Activated CD4-positive, alpha-beta T cell treated with anti-CD3 and anti-CD28 coated beads, Interleukin-2, amount 10 ng/mL, durations not matched to agents 24 days and 14 days (primary cell): ENCODE data around the gene RPL10A. TPM values are rescaled to one million over a fixed set of nuclear protein-coding genes. Genes with fewer than 3 reads are reported as not detected.

Experiments
- DNase-seq: peaks from one replicate; pipeline ENCODE4 v3.0.0; 2022
- H3K27ac Mint-ChIP-seq: one replicate; pipeline ENCODE4 v1.8.0; 2022; ENCODE audit warnings: mild to moderate bottlenecking, mixed read lengths
- H3K27me3 Mint-ChIP-seq: one replicate; pipeline ENCODE4 v1.8.0; 2022; ENCODE audit warnings: mixed read lengths
- H3K36me3 Mint-ChIP-seq: one replicate; pipeline ENCODE4 v1.8.0; 2022; ENCODE audit warnings: low read depth, mild to moderate bottlenecking, mixed read lengths
- H3K4me1 Mint-ChIP-seq: one replicate; pipeline ENCODE4 v1.8.0; 2021; ENCODE audit warnings: mixed read lengths
- H3K4me3 Mint-ChIP-seq: one replicate; pipeline ENCODE4 v1.8.0; 2022; ENCODE audit warnings: mild to moderate bottlenecking, moderate library complexity, mixed read lengths
- H3K9me3 Mint-ChIP-seq: one replicate; pipeline ENCODE4 v1.8.0; 2021; ENCODE audit warnings: mixed read lengths
- intact Hi-C: fragments of 100-400 bp; cut with micrococcal nuclease; formaldehyde crosslinking; loops from one replicate; pipeline ENCODE4 v1.15.1; 2023
- total RNA-seq: library from RNA; stranded (reverse); gene quantifications from 2 replicates; pipeline ENCODE4 v1.2.3, GENCODE V29; 2022

Gene RPL10A
- total RNA-seq, 1 donor from 2014 or later, result 1,702 TPM

GRCh38 chr6:35486005-35486925 lies 18.1 kb downstream of the RPL10A start:
- Mint-ChIP-seq H3K36me3 (no peaks in the 10 kb centered on the region), H3K9me3 (no peaks in the 10 kb centered on the region), H3K4me1 (peaks cover 6% of the 10 kb centered on the region), H3K4me3 (no peak overlapping the region), H3K27me3 (peaks cover 5% of the 10 kb centered on the region), H3K27ac (no peak overlapping the region)
- DNase-seq, result no peak
- intact Hi-C loops, result no loop called here

GRCh38 chr6:35487658-35488516 lies 19.7 kb downstream of the RPL10A start:
- no peak for DNase-seq
- Mint-ChIP-seq H3K9me3 (no peaks in the 10 kb centered on the region), H3K36me3 (no peaks in the 10 kb centered on the region), H3K27ac (no peak overlapping the region), H3K27me3 (peaks cover 8% of the 10 kb centered on the region), H3K4me3 (no peak overlapping the region), H3K4me1 (peaks cover 6% of the 10 kb centered on the region)
- intact Hi-C loops, result no loop called here

GRCh38 chr6:35488517-35488862 lies 20.3 kb downstream of the RPL10A start:
- Mint-ChIP-seq H3K4me3 (no peak overlapping the region), H3K9me3 (no peaks in the 10 kb centered on the region), H3K4me1 (peaks cover 6% of the 10 kb centered on the region), H3K36me3 (no peaks in the 10 kb centered on the region), H3K27me3 (peaks cover 8% of the 10 kb centered on the region), H3K27ac (no peak overlapping the region)
- no peak for DNase-seq
- intact Hi-C loops, result no loop called here

- Mint-ChIP-seq H3K27me3 (peaks cover 11% of the 10 kb centered on the region), H3K9me3 (no peaks in the 10 kb centered on the region), H3K36me3 (no peaks in the 10 kb centered on the region), H3K4me1 (peaks cover 10% of the 10 kb centered on the region), H3K4me3 (no peak overlapping the region), H3K27ac (no peak overlapping the region)
- no peak for DNase-seq
- intact Hi-C loops, result no loop called here
Observed at GRCh38 chr6:35489066-35489465, 20.9 kb downstream of the RPL10A start.

DNA sequence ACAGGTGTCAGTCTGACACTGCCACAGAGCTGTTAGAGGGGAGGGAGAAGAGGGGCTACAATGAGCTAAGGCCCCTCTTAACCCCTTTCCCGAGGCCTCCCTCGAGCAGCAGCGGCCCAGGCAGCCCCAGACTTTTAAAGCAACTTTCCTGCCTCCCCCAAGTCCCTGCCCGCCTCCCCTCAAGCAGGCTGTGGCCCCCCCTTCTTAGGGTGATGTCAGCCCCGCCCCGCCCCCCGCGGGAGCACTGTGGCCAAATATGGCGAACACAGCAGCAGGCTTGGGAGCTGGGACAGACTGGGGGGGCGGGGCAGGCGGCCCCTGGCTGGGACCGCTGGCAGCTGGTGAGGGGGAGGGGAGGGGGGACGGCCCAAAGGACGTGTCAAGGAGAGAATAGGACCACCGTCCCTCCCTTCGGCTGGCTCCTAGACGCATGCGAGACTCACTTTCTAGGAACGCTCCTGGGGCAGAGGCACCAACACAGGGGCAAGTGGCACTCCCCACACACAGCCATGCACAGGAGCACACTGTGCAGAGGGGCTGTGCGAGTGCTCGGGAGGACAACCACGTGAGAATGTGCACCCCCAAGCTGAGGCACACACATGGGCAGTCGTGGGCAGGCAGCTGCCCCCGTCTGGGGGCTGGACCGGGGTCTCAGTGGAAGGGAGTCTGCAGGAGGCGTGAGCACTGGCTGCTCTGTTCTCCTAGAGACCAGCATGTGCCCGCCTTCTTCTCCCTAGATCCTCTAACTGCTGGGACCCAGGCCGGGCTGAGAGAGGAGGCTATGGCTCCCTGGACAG lies 22.0 kb downstream of the RPL10A start:
- H3K4me1 Mint-ChIP-seq, result peaks cover 15% of the 10 kb centered on the region
- H3K9me3 Mint-ChIP-seq, result no peaks in the 10 kb centered on the region
- no peak overlapping the region for H3K4me3 Mint-ChIP-seq
- intact Hi-C loops, result no loop called here
- H3K27me3 Mint-ChIP-seq, result peaks cover 15% of the 10 kb centered on the region
- DNase-seq, result no peak
- H3K36me3 Mint-ChIP-seq, result no peaks in the 10 kb centered on the region
- no peak overlapping the region for H3K27ac Mint-ChIP-seq

GRCh38 chr6:35490821-35491557 lies 22.8 kb downstream of the RPL10A start:
- no peaks in the 10 kb centered on the region for H3K36me3 Mint-ChIP-seq
- H3K4me1 Mint-ChIP-seq, result peaks cover 15% of the 10 kb centered on the region
- H3K27me3 Mint-ChIP-seq, result peaks cover 19% of the 10 kb centered on the region
- intact Hi-C loops, result no loop called here
- H3K27ac Mint-ChIP-seq, result no peak overlapping the region
- DNase-seq, result no peak
- H3K9me3 Mint-ChIP-seq, result no peaks in the 10 kb centered on the region
- H3K4me3 Mint-ChIP-seq, result no peak overlapping the region

- H3K27me3 Mint-ChIP-seq, result peaks cover 20% of the 10 kb centered on the region
- peaks cover 15% of the 10 kb centered on the region for H3K4me1 Mint-ChIP-seq
- no peak overlapping the region for H3K4me3 Mint-ChIP-seq
- intact Hi-C loops, result no loop called here
- H3K27ac Mint-ChIP-seq, result no peak overlapping the region
- no peaks in the 10 kb centered on the region for H3K9me3 Mint-ChIP-seq
- no peaks in the 10 kb centered on the region for H3K36me3 Mint-ChIP-seq
- DNase-seq, result no peak
Observed at GRCh38 chr6:35491558-35492257, 23.5 kb downstream of the RPL10A start.

DNA sequence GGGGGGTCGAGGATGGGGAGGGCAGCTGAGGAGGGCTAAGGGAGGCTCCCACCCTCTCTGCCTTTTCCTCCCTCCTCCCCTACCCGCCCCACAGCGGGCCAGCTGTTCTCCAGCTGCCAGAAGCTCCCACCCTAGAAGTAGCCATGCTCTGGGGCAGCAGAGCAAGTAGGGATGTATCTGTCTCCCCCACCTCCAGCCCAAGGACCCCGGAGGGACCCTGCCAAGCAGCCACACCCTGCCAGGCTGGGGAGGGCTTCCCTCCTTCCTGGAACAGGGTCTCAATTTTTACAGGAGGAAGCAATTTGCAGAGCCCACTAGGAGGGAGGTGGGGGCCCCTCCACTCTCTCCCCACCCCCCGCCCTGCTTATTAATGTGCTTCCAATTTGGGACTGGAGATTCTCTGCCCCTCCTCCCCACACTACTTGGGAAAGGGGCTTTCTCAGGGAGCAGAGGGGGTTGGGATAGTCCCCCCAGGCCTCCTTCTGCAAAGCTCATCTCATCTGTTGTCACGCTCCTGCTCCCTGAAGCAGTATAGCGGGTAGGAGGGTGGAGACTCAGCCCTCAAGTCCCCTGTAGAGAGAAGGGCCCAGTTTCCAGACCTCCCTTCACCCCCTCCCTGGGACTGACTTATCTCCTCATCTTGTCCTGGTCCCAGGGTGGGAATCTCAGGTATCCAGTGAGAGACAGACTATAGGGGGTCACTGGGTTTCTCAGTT lies 24.2 kb downstream of the RPL10A start:
- Mint-ChIP-seq H3K27ac (no peak overlapping the region), H3K27me3 (peaks cover 20% of the 10 kb centered on the region), H3K9me3 (no peaks in the 10 kb centered on the region), H3K36me3 (no peaks in the 10 kb centered on the region), H3K4me1 (peaks cover 15% of the 10 kb centered on the region), H3K4me3 (no peak overlapping the region)
- DNase-seq, result no peak
- intact Hi-C loops, result no loop called here

GRCh38 chr6:35492974-35493284 lies 24.7 kb downstream of the RPL10A start:
- Mint-ChIP-seq H3K27me3 (peaks cover 21% of the 10 kb centered on the region), H3K9me3 (no peaks in the 10 kb centered on the region), H3K27ac (no peak overlapping the region), H3K36me3 (no peaks in the 10 kb centered on the region), H3K4me1 (peaks cover 13% of the 10 kb centered on the region), H3K4me3 (no peak overlapping the region)
- intact Hi-C loops, result no loop called here
- no peak for DNase-seq

GRCh38 chr6:35493307-35493983 lies 25.2 kb downstream of the RPL10A start:
- Mint-ChIP-seq H3K4me3 (no peak overlapping the region), H3K27me3 (peaks cover 25% of the 10 kb centered on the region), H3K4me1 (peaks cover 12% of the 10 kb centered on the region), H3K36me3 (peaks cover under 1% of the 10 kb centered on the region), H3K27ac (no peak overlapping the region), H3K9me3 (no peaks in the 10 kb centered on the region)
- no peak for DNase-seq
- intact Hi-C loops, result no loop called here

- H3K4me1 Mint-ChIP-seq, result peaks cover 15% of the 10 kb centered on the region
- H3K27me3 Mint-ChIP-seq, result peaks cover 30% of the 10 kb centered on the region
- no peaks in the 10 kb centered on the region for H3K9me3 Mint-ChIP-seq
- peak; percentile 62 for DNase-seq
- no peak overlapping the region for H3K27ac Mint-ChIP-seq
- intact Hi-C loops, result no loop called here
- H3K36me3 Mint-ChIP-seq, result peaks cover 2% of the 10 kb centered on the region
- no peak overlapping the region for H3K4me3 Mint-ChIP-seq
Observed at GRCh38 chr6:35494161-35494563, 26.0 kb downstream of the RPL10A start.
